22Rv1 (cell line): ENCODE data around the gene GPR37.

ENCODE experiments used
- H3K27ac ChIP-seq: fragments of 450-650 bp; 2 replicates; pipeline ENCODE4 v1.5.1; 2017
- CTCF ChIP-seq: fragments of 450-650 bp; IDR thresholded peaks from 2 replicates; pipeline ENCODE4 v1.5.1; 2017; ENCODE audit warnings: mild to moderate bottlenecking
- ZFX ChIP-seq: fragments of 450-650 bp; IDR thresholded peaks from 2 replicates; pipeline ENCODE4 v1.6.1; 2017; ENCODE audit warnings: antibody characterized with exemption, borderline replicate concordance

Gene GPR37

GRCh38 chr7:124801330-124801895 lies 35.8 kb upstream of the GPR37 start:
- TF ChIP-seq ZFX (no peak), CTCF (no peak)
- H3K27ac ChIP-seq = no peak overlapping the region

GRCh38 chr7:124800386-124800785 lies 34.8 kb upstream of the GPR37 start:
- H3K27ac ChIP-seq = no peak overlapping the region
- TF ChIP-seq CTCF (no peak), ZFX (no peak)

GRCh38 chr7:124799448-124799847 lies 33.9 kb upstream of the GPR37 start:
- H3K27ac ChIP-seq = no peak overlapping the region
- TF ChIP-seq ZFX (no peak), CTCF (no peak)

GRCh38 chr7:124796771-124797170 lies 31.2 kb upstream of the GPR37 start:
- H3K27ac ChIP-seq = no peak overlapping the region
- no peak for TF ChIP-seq ZFX
- TF ChIP-seq CTCF = no peak

GRCh38 chr7:124792696-124793095 lies 27.1 kb upstream of the GPR37 start:
- no peak for TF ChIP-seq ZFX
- TF ChIP-seq CTCF = no peak
- H3K27ac ChIP-seq = no peak overlapping the region

- no peak overlapping the region for H3K27ac ChIP-seq
- no peak for TF ChIP-seq CTCF
- TF ChIP-seq ZFX = no peak
Observed at GRCh38 chr7:124792002-124792401, 26.4 kb upstream of the GPR37 start.

- no peak for TF ChIP-seq CTCF
- TF ChIP-seq ZFX = no peak
Observed at GRCh38 chr7:124791426-124791825, 25.8 kb upstream of the GPR37 start.

More at GRCh38 chr7:124791426-124791825, 25.8 kb upstream of the GPR37 start:
- no peak overlapping the region for H3K27ac ChIP-seq
